ENCODE results near the gene IL4R.
"Not testable (repeated sequence)": the region's sequence is repeated elsewhere in the genome, so short reads cannot be mapped to it uniquely, and the experiment has no call there.

Gene IL4R

DNA sequence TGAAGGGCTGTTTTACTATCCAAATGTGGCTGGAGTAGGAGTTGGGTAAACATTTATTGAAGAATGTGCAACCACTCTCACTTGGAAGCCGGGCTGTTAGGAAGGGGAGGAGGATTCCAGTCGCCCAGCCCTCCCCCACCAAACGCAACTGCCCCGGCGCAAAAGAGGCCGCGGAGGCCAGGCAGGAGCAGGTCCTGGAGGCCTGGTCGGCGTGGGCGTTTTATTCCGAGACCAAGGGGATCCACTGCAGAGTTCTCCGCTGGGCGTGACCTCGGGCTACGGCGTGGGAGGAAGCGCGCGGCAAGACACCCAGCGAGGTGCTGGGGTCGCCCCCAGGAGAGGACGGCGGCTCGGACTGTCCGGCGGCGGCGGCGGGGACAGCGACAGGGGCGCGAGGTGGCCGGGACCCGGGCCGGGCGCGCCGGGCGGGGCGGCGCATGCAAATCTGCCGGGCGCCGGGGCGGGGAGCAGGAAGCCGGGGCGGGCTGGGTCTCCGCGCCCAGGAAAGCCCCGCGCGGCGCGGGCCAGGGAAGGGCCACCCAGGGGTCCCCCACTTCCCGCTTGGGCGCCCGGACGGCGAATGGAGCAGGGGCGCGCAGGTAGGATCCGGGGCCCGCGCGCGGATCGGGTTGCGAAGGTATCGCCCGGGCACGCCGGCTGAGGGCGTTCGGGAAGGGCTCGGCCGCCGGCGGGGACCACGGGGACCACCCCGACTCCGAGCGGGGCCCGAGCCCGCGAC is at the start of gene IL4R:
TSS of gene IL4R (plus strand) at position 553 of the 739 bp plus-strand sequence. CDS start 26,230 bp downstream, outside the sequence.
- DNase-seq = peak; percentile 96 to 97 (median 96)

DNA sequence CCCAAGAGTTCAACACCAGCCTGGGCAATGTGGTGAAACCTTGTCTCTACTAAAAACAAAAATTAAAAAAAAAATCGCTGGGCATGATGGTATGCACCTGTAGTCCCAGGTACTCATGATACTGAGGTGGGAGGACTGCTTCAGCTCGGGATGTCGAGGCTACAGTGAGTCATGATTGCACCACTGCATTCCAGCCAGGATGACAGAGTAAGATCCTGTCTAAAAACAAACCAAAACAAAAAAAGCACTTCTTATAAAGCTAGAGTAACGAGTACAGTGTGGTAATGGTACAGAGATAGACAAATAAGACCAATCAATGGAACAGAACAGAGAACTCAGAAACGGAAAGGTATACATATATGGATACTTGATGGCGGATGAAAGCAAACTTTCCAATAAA is 49.6 kb upstream of the IL4R start:
- DNase-seq = peak in 1 of 3 donors; percentile 43

DNA sequence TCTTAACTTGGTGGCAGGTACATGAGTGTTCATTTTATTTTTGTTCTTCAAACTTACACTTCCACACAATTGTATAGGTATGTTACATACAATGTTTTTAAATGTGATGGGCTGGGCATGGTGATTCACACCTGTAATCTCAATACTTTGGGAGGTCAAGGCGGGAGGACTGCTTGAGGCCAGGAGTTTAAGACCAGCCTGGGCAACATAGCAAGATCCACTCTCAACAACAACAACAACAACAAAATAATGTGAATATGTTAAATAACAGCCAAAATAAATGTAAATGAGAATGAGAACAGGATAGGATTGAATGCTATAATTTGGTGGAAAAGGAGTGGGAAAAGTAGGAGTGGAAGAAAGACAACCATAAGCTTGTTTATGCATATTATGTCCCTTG is 47.8 kb upstream of the IL4R start:
- no peak for DNase-seq

DNA sequence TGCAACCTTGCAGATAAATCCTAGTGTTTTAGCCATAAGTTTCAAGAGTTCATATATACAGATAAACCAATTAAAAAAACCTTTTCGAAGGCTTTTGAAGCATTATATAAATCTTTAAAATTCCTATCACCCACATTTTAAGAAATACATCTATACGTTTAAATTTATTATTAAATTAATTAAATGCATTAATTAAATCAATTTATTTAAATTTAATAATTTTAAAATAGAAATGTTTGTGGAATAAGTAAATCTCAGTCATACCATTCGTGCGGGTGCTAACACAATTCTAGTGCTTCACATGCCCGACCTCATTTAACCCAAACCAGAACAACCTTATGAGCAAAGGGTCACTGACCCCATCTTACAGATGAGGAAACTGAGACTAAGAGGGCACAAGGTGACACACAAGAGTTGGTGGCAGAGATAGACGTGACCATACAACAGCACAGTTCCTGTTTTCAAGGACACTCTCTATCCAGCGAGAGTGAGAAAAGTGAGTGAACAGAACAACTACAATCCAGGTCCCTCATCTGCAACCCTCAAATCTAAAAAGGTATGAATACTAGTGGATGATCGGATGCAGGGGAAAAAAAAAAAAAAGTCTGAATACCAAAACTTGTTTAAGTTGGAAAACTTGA is 46.6 kb upstream of the IL4R start:
- peak in 1 of 3 donors; percentile 26 for DNase-seq

DNA sequence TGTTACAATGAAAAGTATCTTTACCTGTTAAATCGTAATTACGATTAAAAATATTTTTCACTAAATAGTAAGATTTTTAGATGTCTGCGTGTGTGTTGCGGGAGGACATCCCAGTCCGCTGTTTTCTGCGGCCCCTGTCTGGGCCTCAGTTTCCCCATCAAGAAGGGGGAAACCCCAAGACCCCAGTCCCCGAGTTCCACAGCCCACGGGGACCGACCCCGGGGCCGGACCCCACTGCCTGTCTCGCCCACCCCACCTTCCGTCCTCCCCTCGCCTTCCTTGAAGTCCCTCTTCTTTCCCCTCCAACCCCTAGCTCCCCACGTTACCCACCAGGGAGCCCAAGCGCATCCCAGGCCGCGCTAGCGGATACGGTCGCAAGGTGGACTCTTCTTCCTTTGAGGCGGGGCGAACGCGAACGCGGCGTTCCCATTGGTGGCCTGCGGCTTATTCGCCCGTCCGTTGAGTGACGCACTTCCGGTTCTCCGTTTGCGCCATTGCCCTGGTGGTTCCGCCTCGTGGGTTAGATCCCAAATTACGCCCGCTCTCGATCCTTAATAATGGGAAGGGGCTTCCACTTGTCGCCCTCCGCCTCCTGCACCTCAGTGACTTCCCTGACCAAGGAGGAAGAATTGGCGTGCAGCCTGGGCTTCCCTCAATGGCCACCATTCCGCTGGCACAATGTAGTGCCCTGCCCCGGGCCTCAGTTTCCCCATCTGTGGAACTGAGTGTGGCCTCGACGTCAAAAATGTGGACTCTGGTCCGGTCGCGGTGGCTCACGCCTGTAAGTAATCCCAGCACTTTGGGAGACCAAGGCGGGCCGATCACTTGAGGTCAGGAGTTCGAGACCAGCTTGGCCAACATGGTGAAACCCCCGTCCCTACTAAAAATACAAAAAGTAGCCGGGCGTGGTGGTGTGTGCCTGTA is 45.1 kb upstream of the IL4R start, which contains the start of gene NSMCE1:
TSS of gene NSMCE1 (minus strand) at position 397 of the 924 bp plus-strand sequence. CDS start 11,202 bp downstream, outside the sequence.
- peak; percentile 98 to 99 (median 98) for DNase-seq

DNA sequence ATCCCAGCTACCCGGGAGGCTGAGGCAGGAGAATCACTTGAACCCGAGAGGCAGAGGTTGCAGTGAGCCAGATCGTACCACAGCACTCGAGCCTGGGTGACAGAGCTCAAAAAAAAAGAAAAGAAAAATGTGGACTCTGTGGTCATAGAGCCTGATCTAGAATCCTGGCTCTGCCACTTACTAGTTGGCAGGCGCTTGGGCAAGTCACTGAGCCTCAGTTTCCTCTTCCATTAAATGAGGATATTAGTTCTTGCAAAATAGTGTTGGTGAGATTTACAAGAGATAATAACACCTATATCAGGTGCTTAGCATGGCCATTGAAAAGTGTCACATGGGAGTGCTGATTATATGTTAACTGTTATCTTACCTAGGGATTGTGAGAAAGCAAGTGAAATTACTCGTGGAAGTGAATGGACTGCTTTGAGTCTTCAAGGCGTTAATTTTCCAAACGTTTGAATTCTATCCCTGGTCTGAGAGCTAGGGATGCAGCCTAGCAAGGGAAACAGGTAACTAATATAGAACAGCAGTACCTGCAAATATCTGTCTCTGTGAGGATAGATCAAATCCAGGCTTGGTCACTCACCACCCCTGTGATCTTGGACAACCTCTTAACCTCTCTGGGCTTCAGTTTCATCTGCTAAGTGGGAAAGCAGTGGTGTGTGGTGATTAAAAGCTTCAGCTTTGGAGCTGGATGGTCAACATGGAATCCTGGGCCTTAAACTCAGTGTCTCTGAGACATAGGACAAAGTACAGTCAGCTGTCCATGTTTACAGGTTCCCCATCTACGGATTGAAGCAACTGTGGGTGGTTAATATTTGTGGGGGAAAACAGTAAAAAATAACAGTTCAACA is 44.2 kb upstream of the IL4R start:
- no peak for DNase-seq

DNA sequence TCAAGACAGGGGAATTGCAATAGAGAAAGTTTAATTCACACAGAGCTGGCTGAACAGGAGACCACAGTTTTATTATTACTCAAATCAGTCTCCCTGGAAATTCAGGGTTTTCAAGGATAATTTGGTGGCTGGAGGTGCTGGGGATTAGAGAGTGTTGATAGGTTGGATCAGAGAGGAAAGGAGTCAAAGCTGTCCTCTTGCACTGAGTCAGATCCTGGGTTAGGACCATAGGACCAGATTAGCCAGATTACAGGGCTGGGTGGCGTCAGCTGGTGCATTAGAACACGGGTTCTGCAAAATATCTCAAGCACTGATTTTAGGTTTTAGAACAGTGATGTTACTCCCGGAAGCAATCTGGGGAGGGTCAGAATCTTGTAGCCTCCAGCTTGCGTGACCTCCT is 43.4 kb upstream of the IL4R start:
- no peak for DNase-seq

DNA sequence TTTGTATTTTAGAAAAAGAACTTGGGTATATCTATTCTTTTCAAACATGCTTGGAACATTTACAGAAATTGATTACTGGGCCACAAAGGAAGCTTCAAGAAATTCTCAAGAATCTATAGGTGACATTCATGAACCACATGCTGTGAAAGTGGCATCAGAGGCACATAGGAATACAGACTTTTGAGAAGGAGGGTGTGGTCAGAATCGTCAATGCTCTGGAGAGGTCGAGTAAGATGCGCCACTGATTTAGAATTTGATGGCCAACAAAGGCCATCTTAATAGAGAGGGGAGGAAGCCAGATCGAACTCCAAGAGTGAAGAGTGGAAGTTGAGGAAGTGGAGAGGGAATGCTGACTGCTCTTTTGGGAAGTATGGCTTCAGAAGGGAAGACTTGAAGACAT is 41.7 kb upstream of the IL4R start:
- no peak for DNase-seq

DNA sequence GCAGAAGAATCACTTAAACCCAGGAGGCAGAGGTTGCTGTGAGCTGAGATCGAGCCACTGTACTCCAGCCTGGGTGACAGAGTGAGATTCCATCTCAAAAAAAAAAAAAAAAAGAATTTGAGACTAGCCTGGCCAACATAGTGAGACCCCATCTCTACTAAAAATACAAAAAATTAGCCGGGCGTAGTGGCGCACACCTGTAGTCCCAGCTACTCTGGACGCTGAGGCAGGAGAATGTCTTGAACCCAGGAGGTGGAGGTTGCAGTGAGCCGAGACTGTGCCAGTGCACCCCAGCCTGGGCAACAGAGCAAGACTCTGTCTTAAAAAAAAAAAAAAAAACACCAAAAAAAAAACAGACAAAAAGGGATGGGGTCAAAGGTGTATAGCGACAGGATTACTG is 41.1 kb upstream of the IL4R start:
- DNase-seq = not testable (repeated sequence)

DNA sequence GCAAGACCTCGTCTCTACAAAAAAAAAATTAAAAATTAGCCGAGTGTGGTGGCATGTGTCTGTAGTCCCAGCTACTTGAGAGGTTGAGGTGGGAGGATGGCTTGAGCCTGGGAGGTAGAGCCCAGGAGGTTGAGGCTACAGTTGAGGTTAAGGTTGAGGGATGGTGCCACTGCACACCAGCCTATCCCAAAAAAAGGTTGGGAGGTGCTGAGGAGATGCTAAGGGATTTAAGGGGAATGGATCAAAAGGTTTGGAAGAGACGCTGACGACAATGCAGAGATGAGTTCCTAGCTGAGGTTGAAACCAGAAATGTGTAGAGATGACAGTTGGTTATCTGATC is 40.5 kb upstream of the IL4R start:
- DNase-seq = no peak

DNA sequence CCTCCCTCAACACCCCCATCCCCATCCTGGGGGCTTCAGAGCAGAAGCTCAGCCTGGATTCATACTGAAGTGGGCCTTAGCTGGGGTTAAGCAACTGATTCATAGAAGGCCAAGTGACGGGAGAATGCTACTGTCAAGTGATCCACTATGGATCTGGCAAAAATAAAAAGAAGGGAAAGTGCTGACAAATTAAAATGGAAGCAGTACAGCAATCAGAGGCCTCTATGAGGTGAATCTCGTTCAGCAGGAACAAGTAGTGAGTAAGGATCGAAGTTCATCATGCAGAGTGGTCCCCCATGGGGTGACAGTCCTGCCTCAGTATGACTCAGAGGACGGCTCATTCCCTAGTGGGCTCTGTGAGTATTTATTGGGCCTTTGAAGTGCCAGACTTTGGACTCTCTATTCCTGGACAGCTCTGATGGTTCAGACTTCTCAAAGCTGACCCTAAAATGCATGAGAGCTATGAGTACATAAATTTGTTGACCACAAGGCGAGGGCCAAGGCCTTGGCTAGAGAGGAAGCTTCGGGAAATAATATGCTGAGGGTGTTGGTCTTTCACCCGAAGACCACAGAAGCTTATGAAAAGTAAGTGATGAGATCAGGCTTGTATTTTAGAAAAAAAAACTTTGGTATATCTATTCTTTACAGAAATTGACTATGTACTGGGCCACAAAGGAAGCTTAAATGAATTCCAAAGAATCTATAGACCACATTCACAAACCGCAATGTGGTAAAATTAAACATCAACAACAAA is 39.9 kb upstream of the IL4R start:
- DNase-seq = peak; percentile 52 to 71 (median 68)

DNA sequence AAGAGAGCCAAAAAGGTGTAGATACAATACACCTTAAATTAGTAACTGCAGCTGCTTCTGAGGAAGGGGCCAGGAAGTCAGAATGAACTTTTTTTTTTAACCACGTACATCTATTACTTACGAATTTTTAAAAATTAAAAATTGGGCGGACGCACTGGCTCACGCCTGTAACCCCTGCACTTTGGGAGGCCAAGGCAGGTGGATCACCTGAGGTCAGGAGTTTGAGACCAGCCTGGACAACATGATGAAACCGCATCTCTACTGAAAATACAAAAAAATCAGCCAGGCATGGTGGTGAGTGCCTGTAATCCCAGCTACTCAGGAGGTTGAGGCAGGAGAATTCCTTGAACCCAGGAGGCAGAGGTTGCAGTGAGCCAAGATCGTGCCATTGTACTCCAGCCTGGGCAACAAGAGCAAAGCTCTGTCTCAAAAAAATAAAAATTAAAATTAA is 39.3 kb upstream of the IL4R start:
- DNase-seq = not testable (repeated sequence)

DNA sequence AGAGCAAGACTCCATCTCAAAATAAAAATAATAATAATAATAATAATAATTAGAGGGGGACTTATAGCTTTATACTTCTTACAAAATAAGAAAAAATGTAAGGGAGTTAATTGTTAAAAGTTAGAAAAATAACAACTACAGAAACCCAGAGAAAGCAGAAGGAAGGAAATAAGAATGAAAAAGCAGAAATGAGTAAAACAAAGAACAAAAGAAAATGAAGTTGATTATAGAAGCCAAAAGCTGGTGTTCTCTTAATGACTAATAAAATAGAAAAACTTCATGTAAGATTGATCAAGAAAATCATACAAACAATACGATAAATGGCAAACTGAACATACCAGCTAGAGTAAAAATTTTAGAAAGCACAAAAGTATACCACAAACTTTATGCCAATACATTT is 38.4 kb upstream of the IL4R start:
- DNase-seq = peak in 2 of 3 donors; percentile 25 to 26

DNA sequence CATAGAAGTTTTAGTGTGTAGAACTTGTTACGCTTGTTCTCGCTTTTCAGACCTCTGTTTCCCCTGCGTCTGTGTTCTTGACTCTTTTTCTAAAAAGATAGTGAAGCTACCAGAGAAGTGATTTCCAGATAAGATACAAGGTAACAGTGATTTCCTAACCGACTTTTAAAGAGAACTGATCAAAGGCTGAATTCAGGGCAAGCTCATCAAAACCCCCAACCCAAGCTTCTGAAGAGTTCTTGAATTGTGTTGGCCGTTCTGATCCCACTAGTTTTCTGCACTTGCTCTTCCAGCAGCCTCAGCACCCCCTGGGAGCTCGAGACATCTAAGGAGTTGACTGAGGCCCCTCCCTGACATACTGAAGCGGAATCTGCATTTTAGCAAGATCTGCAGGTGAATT is 32.5 kb upstream of the IL4R start:
- no peak for DNase-seq

DNA sequence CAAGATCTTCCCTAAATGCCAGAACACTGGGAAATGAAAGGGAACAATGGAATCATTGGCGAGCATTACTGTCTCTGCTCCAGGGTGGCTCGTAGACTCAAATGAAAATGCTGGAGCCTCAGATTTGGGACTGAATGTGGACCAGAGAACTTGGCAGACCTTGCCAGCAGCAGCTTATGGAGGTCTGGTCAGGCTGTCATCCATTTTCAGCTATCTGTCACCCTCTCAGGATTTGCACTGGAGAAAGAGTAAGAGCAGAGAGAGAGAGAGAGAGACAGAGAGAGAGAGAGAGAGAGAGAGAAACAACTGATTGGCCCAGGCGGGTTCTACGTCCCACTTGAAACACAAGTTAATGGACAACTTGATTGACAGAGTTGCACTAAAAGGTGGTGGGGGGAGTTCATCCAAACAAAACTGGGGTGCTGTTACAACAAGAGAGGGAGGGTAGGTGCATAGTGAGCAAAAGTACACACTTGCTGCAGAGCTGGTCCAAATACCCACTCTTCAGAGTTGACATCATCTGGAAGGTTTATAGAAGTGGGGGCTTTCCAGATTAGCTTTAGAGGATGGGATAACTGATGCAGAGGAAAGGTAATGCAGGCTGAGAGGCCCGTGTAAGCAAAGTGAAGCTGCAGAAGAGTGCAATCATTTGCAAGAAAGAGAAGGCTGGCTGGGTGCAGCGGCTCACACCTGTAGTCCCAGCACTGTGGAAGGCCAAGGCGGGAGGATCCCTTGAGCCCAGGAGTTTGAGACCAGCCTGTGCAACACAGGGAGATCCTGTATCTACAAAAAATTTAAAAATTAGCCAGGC is 28.7 kb upstream of the IL4R start:
- DNase-seq = peak; percentile 21 to 34 (median 29)

DNA sequence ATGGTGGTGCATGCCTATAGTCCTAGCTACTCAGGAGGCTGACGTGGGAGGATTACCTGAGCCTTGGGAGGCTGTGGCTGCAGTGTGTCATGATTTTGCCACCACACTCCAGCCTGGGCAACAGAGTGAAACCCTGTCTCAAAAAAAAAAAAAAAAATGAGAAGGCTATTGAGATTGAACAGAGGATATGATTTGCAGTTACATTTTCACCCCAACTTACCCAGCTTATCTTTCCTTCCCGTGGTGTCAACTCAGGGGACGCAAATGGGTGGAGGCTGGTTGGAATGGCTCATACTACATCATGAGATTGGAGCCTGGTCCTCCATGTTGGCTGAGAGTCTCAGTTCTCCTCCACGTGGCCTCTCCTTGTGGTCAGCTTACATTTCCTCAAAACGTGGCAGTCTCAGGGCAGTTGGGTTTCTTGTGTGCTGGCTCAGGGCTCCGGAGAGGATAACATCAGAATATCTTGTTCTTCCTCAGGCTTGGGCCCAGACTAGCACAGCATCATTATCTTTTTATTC is 28.0 kb upstream of the IL4R start:
- peak; percentile 60 to 68 (median 64) for DNase-seq

DNA sequence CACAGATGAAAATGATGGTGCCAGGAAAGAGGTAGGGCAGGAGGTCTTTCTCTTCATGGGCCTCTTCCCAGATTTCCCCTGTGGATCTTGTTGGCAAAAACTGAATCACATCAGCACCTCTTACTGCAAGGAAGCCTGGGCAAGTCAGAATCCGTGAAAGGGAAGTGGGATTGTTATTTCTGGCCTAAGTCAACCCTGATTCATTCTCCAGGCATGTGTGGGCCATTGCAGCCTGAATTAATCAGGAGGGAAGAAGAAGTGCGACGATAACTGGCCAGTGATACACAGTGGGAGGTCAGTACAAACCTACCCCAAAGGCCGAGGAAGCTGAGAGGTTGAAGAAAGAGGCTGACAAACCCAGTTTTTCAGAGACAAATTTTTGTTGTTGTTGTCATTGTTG is 27.3 kb upstream of the IL4R start:
- peak; percentile 82 to 90 (median 89) for DNase-seq

DNA sequence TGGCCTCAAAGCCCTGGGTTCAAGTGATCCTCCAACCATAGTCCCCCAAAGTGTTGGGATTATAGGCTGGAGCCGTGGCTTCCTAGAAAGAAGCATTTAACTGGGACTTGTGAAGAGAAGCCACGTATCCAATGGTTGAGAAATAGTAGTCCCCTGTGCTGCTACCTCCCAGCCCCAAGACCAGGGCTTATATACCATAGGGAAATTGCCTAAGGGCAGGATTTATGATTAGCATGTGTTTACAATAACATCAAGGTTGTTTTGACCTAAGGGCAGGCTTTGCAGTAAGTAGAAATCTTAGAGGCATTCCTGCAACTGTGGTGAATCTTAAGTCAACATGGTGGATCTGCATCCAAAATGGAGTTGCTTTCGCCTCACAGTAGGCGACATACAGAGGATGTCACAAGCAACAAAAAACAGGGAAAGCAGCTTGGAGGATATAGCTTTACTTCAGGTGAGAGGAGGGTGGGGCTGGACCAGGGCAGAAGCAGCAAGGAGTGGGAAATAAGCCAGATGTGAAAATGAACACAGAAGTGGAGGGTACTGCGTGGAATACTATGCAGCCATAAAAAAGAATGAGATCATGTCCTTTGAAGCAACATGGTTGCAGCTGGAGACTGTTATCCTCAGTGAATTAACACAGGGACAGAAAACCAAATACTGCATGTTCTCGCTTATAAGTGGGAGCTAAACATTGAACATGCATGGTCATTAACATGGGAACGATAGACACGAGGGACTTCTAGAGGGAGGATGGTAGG is 26.5 kb upstream of the IL4R start:
- no peak for DNase-seq

DNA sequence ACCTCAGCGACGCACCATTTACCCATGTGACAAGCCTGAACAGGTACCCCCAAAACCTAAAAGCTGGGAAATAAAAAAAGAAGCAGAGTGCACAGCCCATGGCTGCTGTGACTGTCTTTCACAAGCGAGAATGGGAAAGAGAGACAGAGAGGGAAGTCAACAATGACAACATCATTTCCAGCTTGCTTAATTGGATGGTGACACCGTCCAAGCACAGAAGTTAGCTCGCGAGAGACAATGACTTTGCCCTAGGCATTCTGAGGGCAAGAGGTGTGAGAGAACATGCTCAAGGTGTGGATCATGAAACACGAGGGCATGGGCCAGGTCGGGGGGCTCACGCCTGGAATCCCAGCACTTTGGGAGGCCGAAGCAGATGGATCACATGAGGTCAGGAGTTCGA is 25.9 kb upstream of the IL4R start:
- DNase-seq = peak; percentile 67 to 79 (median 78)

DNA sequence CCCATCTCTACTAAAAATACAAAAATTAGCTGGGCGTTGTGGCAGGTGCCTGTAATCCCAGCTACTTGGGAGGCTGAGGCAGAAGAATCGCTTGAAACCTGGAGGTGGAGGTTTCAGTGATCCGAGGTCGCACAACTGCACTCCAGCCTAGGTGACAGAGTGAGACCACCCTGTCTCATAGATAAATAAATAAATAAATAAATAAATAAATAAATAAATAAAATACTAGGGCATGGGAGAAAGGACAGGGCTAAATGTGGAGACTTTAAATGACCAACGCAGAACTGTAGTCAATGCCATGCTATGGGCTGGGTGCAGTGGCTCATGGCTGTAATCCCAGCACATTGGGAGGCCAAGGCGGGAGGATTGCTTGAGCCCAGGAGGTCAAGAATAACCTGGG is 25.5 kb upstream of the IL4R start:
- not testable (repeated sequence) for DNase-seq

Measured in suppressor macrophage treated with lipopolysaccharide for 1 hour (primary cell).